DOHH2 (cell line): ENCODE data around the gene TAF1D.

Source experiments
- H3F3A ChIP-seq: fragments of 200-600 bp; sonication (generic), shearing (Covaris generic); 2 replicates; pipeline ENCODE4 v1.6.0; 2016; ENCODE audit warnings: antibody characterized with exemption, mild to moderate bottlenecking; ENCODE audit not compliant: control insufficient read depth, insufficient read depth
- H3K27ac ChIP-seq: fragments of 200-600 bp; sonication (generic); 2 replicates; pipeline ENCODE4 v1.5.1; 2014; ENCODE audit warnings: low read depth, mild to moderate bottlenecking, low read length, moderate library complexity
- H3K27me3 ChIP-seq: fragments of 200-600 bp; sonication (generic); 2 replicates; pipeline ENCODE4 v1.6.1; 2014; ENCODE audit warnings: mild to moderate bottlenecking, low read length, mixed read lengths; ENCODE audit not compliant: control insufficient read depth
- H3K36me3 ChIP-seq: fragments of 200-600 bp; sonication (generic); 2 replicates; pipeline ENCODE4 v1.6.1; 2014; ENCODE audit warnings: mild to moderate bottlenecking, low read length, moderate library complexity, mixed read lengths; ENCODE audit not compliant: control insufficient read depth
- H3K4me1 ChIP-seq: fragments of 200-600 bp; sonication (generic); 2 replicates; pipeline ENCODE4 v1.6.1; 2014; ENCODE audit warnings: mild to moderate bottlenecking, low read length, mixed read lengths; ENCODE audit not compliant: control insufficient read depth
- H3K4me2 ChIP-seq: fragments of 200-600 bp; sonication (generic); 2 replicates; pipeline ENCODE4 v1.6.0; 2014; ENCODE audit warnings: mild to moderate bottlenecking, low read length, moderate library complexity
- H3K4me3 ChIP-seq: fragments of 200-600 bp; sonication (generic); 2 replicates; pipeline ENCODE4 v1.5.1; 2014; ENCODE audit warnings: mild to moderate bottlenecking, low read length, mixed read lengths
- H3K79me2 ChIP-seq: fragments of 200-600 bp; sonication (generic); 2 replicates; pipeline ENCODE4 v1.6.1; 2014; ENCODE audit warnings: mild to moderate bottlenecking, low read length, mixed read lengths; ENCODE audit not compliant: control insufficient read depth
- H3K9me2 ChIP-seq: fragments of 200-600 bp; sonication (generic); replicated peaks from 2 replicates; pipeline ENCODE4 v1.6.1; 2014; ENCODE audit warnings: mild to moderate bottlenecking, low read length, mixed read lengths; ENCODE audit not compliant: control insufficient read depth
- H3K9me3 ChIP-seq: fragments of 200-600 bp; sonication (generic); 2 replicates; pipeline ENCODE4 v1.6.1; 2014; ENCODE audit warnings: antibody characterized with exemption, low read length, mixed read lengths; ENCODE audit not compliant: control insufficient read depth, insufficient read depth
- H4K20me1 ChIP-seq: fragments of 200-600 bp; sonication (generic); 2 replicates; pipeline ENCODE4 v1.6.0; 2014; ENCODE audit warnings: low read depth, mild to moderate bottlenecking, antibody characterized with exemption, low read length, moderate library complexity; ENCODE audit not compliant: control insufficient read depth, insufficient read depth
- CTCF ChIP-seq: fragments of 200-600 bp; sonication (generic); IDR thresholded peaks from one replicate; pipeline ENCODE4 v1.5.1; 2014; ENCODE audit warnings: antibody characterized with exemption, mild to moderate bottlenecking, low read depth, low read length; ENCODE audit not compliant: poor library complexity, severe bottlenecking
- EZH2phosphoT487 ChIP-seq: fragments of 200-600 bp; sonication (generic); IDR thresholded peaks from 2 replicates; pipeline ENCODE4 v1.6.1; 2017; ENCODE audit warnings: borderline replicate concordance, mild to moderate bottlenecking, antibody characterized with exemption, low read length, moderate library complexity, mixed read lengths

TAF1D gene

GRCh38 chr11:93710239-93710638, 31.1 kb downstream of the TAF1D start:
- Histone ChIP-seq H3F3A (no peaks in the 10 kb centered on the region), H3K27me3 (no peaks in the 10 kb centered on the region), H3K4me1 (no peaks in the 10 kb centered on the region), H4K20me1 (no peaks in the 10 kb centered on the region), H3K36me3 (peaks cover 93% of the 10 kb centered on the region), H3K4me2 (no peak overlapping the region), H3K9me3 (peaks cover 18% of the 10 kb centered on the region), H3K79me2 (peaks cover 38% of the 10 kb centered on the region), H3K27ac (no peak overlapping the region), H3K9me2 (no peaks in the 10 kb centered on the region), H3K4me3 (no peak overlapping the region)
- TF ChIP-seq EZH2phosphoT487 (no peak), CTCF (no peak)

DNA sequence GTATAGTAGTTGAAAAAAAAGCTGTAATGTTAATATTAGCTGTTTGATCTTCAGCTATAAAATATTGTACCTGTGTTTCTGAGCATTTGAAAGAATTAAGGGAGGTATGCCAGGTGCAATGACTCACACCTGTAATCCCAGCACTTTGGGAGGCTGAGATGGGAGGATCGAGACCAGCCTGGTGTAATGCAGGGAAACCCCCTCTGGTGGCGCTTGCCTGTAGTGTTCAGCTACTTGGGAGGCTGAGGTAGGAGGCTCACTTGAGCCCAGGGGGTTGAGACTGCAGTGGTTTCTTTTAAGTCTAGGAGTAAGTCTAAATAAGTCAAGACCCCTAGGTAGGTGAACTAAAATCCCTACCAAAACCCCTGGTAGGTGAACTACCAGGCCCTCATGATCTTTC, 37.1 kb downstream of the TAF1D start:
- H3F3A ChIP-seq: no peaks in the 10 kb centered on the region
- no peak overlapping the region for H3K27ac ChIP-seq
- H3K4me2 ChIP-seq: no peak overlapping the region
- no peaks in the 10 kb centered on the region for H3K9me2 ChIP-seq
- H3K4me3 ChIP-seq: no peak overlapping the region
- H3K4me1 ChIP-seq: no peaks in the 10 kb centered on the region
- H4K20me1 ChIP-seq: no peaks in the 10 kb centered on the region
- TF ChIP-seq CTCF (no peak), EZH2phosphoT487 (no peak)
- H3K9me3 ChIP-seq: peaks cover 9% of the 10 kb centered on the region
- H3K27me3 ChIP-seq: no peaks in the 10 kb centered on the region
- H3K36me3 ChIP-seq: peaks cover 94% of the 10 kb centered on the region
- H3K79me2 ChIP-seq: peaks cover 26% of the 10 kb centered on the region

- Histone ChIP-seq H3K27ac (no peak overlapping the region), H3K4me3 (no peak overlapping the region)
These were observed 40.5 kb downstream of the TAF1D start for GRCh38 chr11:93700830-93701229.

More at GRCh38 chr11:93700830-93701229, 40.5 kb downstream of the TAF1D start:
- Histone ChIP-seq H3K36me3 (peaks cover 96% of the 10 kb centered on the region), H4K20me1 (no peaks in the 10 kb centered on the region), H3K79me2 (peaks cover 17% of the 10 kb centered on the region), H3F3A (no peaks in the 10 kb centered on the region), H3K9me2 (no peaks in the 10 kb centered on the region), H3K27me3 (no peaks in the 10 kb centered on the region), H3K9me3 (no peaks in the 10 kb centered on the region), H3K4me2 (no peak overlapping the region), H3K4me1 (no peaks in the 10 kb centered on the region)
- TF ChIP-seq CTCF (no peak), EZH2phosphoT487 (no peak)
